Measurements from ENCODE around the gene ZFPM1. TPM values are rescaled to one million over a fixed set of nuclear protein-coding genes. Genes with fewer than 3 reads are reported as not detected.

The ZFPM1 gene
- total and polyA plus RNA-seq, 2 of the 8 experiments (the other 6 are each of a cell fraction or from before 2014, with no cell fraction given): 0.74 to 4.8 TPM

GRCh38 chr16:88504489-88505404 is 51.7 kb downstream of the ZFPM1 start (continued):
- no peak for TF ChIP-seq CHD7 (IDR thresholded peaks at IDR 0.05; ENCODE audit: insufficient replicate concordance, low read length)
- no peak for TF ChIP-seq SP2 (IDR thresholded peaks at IDR 0.05; ENCODE audit: low read length)
- TF ChIP-seq CTBP2 (IDR thresholded peaks at IDR 0.05; ENCODE audit: borderline replicate concordance, insufficient read depth, insufficient read length, low read length): no peak
- TF ChIP-seq CHD2 (IDR thresholded peaks at IDR 0.05; ENCODE audit: low read length): no peak
- no peak for TF ChIP-seq TEAD4 (IDR thresholded peaks at IDR 0.05; ENCODE audit: low read depth, low read length)
- no peak for TF ChIP-seq GTF2F1 (IDR thresholded peaks at IDR 0.05; ENCODE audit: borderline replicate concordance, low read depth, low read length)
- TF ChIP-seq SIRT6 (IDR thresholded peaks at IDR 0.05; ENCODE audit: low read length): no peak
- TF ChIP-seq HDAC6 (IDR thresholded peaks at IDR 0.05; ENCODE audit: low read depth, low read length): no peak
- no peak for TF ChIP-seq YY1 (IDR thresholded peaks at IDR 0.05; ENCODE audit: low read depth, low read length)
- TF ChIP-seq EZH2 (IDR thresholded peaks at IDR 0.05; ENCODE audit: low read depth, low read length, severe bottlenecking): no peak
